GM12878 (cell line): ENCODE results near the gene RSL24D1. TPM values are rescaled to one million over a fixed set of nuclear protein-coding genes. Genes with fewer than 3 reads are reported as not detected.

Experiments used
- ATF7 ChIP-seq: fragments of 450-650 bp; IDR thresholded peaks from 2 replicates; pipeline ENCODE4 v1.6.1; 2016; ENCODE audit warnings: low read depth, mild to moderate bottlenecking
- CBX5 ChIP-seq: sonication (generic); IDR thresholded peaks from 2 replicates; pipeline ENCODE4 v1.6.1; 2016; ENCODE audit warnings: low read depth, moderate library complexity, mild to moderate bottlenecking, inconsistent platforms
- CHD1 ChIP-seq: IDR thresholded peaks from 2 replicates; pipeline ENCODE4 v1.6.1; 2012; ENCODE audit warnings: low read depth, low read length, improper control_type of control experiment
- CREB1 ChIP-seq: IDR thresholded peaks from 2 replicates; pipeline ENCODE4 v1.6.1; 2012; ENCODE audit warnings: low read depth, mild to moderate bottlenecking, inconsistent platforms
- CREM ChIP-seq: IDR thresholded peaks from 2 replicates; pipeline ENCODE4 v1.6.1; 2014; ENCODE audit warnings: antibody characterized with exemption, low read depth
- FOS ChIP-seq: IDR thresholded peaks from 3 replicates; pipeline ENCODE4 v1.6.1; 2011; ENCODE audit warnings: borderline replicate concordance; ENCODE audit not compliant: insufficient read length; ENCODE audit errors: extremely low read depth
- FOXK2 ChIP-seq: fragments of 450-650 bp; IDR thresholded peaks from 2 replicates; pipeline ENCODE4 v1.6.1; 2017; ENCODE audit warnings: mild to moderate bottlenecking, moderate library complexity
- KAT2A ChIP-seq: conservative IDR thresholded peaks from 2 replicates; pipeline ENCODE4 v1.6.1; 2011; ENCODE audit warnings: low read depth, low read length; ENCODE audit not compliant: control insufficient read depth
- MXI1 ChIP-seq: fragments of 150-350 bp; IDR thresholded peaks from 2 replicates; pipeline ENCODE4 v1.6.1; 2011; ENCODE audit warnings: low read depth, mild to moderate bottlenecking, inconsistent platforms, low read length, improper control_type of control experiment
- NBN ChIP-seq: fragments of 450-650 bp; IDR thresholded peaks from 2 replicates; pipeline ENCODE4 v1.6.1; 2016
- NFIC ChIP-seq: IDR thresholded peaks from 2 replicates; pipeline ENCODE4 v1.6.1; 2012; ENCODE audit warnings: low read depth, mild to moderate bottlenecking, inconsistent platforms, low read length, moderate library complexity
- PAX5 ChIP-seq: IDR thresholded peaks from 2 replicates; pipeline ENCODE4 v1.6.1; 2011; ENCODE audit warnings: low read depth, low read length, borderline replicate concordance
- RFX5 ChIP-seq: IDR thresholded peaks from 2 replicates; pipeline ENCODE4 v1.6.1; 2011; ENCODE audit warnings: low read depth, low read length, improper control_type of control experiment
- RUNX3 ChIP-seq: IDR thresholded peaks from 2 replicates; pipeline ENCODE4 v1.6.1; 2012; ENCODE audit warnings: low read length, inconsistent platforms
- SIN3A ChIP-seq: IDR thresholded peaks from 2 replicates; pipeline ENCODE4 v1.6.1; 2012; ENCODE audit warnings: low read depth, low read length, improper control_type of control experiment
- SMARCA5 ChIP-seq: fragments of 450-650 bp; IDR thresholded peaks from 2 replicates; pipeline ENCODE4 v1.6.1; 2017; ENCODE audit warnings: mild to moderate bottlenecking
- SP1 ChIP-seq: IDR thresholded peaks from one replicate; pipeline ENCODE4 v1.6.1; 2011; ENCODE audit warnings: low read depth, low read length
- SRF ChIP-seq, 2 experiments: IDR thresholded peaks; 2 replicates each; pipeline ENCODE4 v1.6.1; 2011; ENCODE audit warnings: low read depth in 2 of 2, low read length in 2 of 2, mild to moderate bottlenecking in 1 of 2, moderate library complexity in 1 of 2
- STAT3 ChIP-seq: IDR thresholded peaks from 2 replicates; pipeline ENCODE4 v1.6.1; 2011; ENCODE audit warnings: low read depth, low read length, improper control_type of control experiment
- TCF3 ChIP-seq: IDR thresholded peaks from 2 replicates; pipeline ENCODE4 v1.6.1; 2012; ENCODE audit warnings: low read depth, mild to moderate bottlenecking, low read length, borderline replicate concordance; ENCODE audit not compliant: insufficient read depth
- ZBED1 ChIP-seq: IDR thresholded peaks from 2 replicates; pipeline ENCODE4 v1.6.1; 2016; ENCODE audit warnings: borderline replicate concordance
- ZNF217 ChIP-seq: fragments of 450-650 bp; IDR thresholded peaks from 2 replicates; pipeline ENCODE4 v1.6.1; 2017; ENCODE audit warnings: antibody characterized with exemption, mild to moderate bottlenecking
- ZZZ3 ChIP-seq: IDR thresholded peaks from 2 replicates; pipeline ENCODE4 v1.6.1; 2011; ENCODE audit warnings: low read depth; ENCODE audit not compliant: control insufficient read depth, insufficient read length
- polyA plus RNA-seq, 11 experiments: library from polyadenylated mRNA; depleted of rRNA in 4 of 11; unstranded in 6 of 11; stranded (reverse) in 5 of 11; fragments of >200 nt; fragmentation: Nextera tagmentation in 4 of 11; fragmentation: Illumina TruSeq in 1 of 11; extraction: Ambion mirVana in 4 of 11; extraction: Trizol in 1 of 11; gene quantifications; 1 replicate in 1 of 11; 2 replicates in 10 of 11; pipeline versions ENCODE4 v1.2.1 to v1.2.3, GENCODE V29; 2011 to 2016; ENCODE audit warnings: inconsistent platforms in 2 of 11, missing spikeins in 2 of 11, low read depth in 1 of 11
- total RNA-seq, 4 experiments: library from RNA; depleted of rRNA in 3 of 4; stranded (reverse); fragments of >200 nt in 3 of 4; fragmentation: Illumina TruSeq in 1 of 4; extraction: Trizol in 1 of 4; gene quantifications; 2 replicates each; pipeline versions ENCODE4 v1.2.1 to v1.2.3, GENCODE V29; 2013 to 2021
- TF ChIP-seq, protein P1 (sequence below): fragments of 450-650 bp; IDR thresholded peaks from 2 replicates; pipeline ENCODE4 v1.6.1; 2017; ENCODE audit warnings: borderline replicate concordance
- TF ChIP-seq, protein P2 (sequence below): IDR thresholded peaks from 2 replicates; pipeline ENCODE4 v1.6.1; 2011; ENCODE audit warnings: borderline replicate concordance, low read depth, mild to moderate bottlenecking, moderate library complexity, low read length; ENCODE audit not compliant: insufficient read depth, poor library complexity, severe bottlenecking
- TF ChIP-seq, protein P3 (sequence below): IDR thresholded peaks from 2 replicates; pipeline ENCODE4 v1.6.1; 2012; ENCODE audit warnings: mild to moderate bottlenecking, low read depth, low read length

The RSL24D1 gene
- total and polyA plus RNA-seq, 10 of the 15 experiments (the other 5 are each of a cell fraction or from before 2014, with no cell fraction given), result 94.9 to 249 (median 121) TPM

DNA sequence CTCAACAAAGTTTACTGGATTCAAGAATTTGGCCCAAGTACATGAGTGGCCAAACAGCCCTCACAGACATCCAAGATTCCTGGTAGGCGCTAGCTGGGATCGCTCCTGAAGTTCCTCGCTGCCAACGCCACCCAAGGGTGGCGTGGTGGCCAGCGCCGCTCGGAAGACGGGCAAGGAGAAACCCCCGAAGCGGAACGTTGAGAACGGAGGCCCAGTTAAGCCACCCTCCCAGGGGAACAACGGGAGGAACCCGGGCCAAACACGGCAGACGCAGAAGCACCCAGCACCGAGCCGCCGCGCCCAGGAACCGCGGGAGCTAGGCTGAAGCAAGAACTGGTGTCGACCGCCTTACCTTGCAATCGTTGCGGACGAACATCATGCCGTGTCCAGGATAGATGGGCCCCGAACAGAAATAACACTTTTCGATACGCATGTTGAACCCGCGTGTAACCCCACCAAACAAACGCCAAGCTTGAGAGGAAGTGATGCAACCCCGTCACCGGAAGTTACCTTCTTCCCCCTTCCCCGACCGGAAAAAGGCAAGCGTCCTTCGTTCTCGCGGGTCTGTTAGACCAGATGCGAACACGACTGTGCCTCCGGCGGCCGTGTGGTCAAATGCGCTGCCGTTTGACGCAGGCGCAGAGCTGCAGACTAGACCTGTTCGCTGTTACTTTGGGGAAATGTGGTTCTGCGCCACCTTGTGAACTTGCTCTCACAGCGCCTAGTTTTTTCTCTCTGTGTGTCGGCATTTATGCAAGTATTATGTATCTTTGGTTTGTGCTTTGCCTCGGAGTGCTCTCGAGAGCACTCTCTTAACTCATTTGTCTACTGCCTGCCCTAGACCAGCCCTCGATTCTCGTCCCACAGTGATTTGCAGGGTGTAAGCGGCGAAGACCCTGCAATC is at the start of gene RSL24D1 (continued):
- TF ChIP-seq ZNF217 (0 out of 2 replicates have a peak, but pooled peaks have one; percentile 26), SMARCA5 (peak; percentile 71), FOXK2 (0 out of 2 replicates have a peak, but pooled peaks have one; percentile 38), KAT2A (no peak), STAT3 (peak; percentile 58; the same call in 1 of the 2 replicates), CREB1 (peak; percentile 91), ZZZ3 (no peak), SIN3A (peak; percentile 81; the same call in 1 of the 2 replicates), NFIC (no peak), CBX5 (0 out of 2 replicates have a peak, but pooled peaks have one; percentile 4), PAX5 (0 out of 2 replicates have a peak, but pooled peaks have one; percentile 56), RUNX3 (peak; percentile 77), CHD1 (no peak), SRF (IDR thresholded peaks at IDR 0.05; ENCODE audit: low read depth in 2 of 2, low read length in 2 of 2) (no peak), MXI1 (peak; percentile 98), NBN (peak; percentile 83; the same call in 1 of the 2 replicates), CREM (peak; percentile 83; the same call in 1 of the 2 replicates), ZBED1 (no peak), RFX5 (0 out of 2 replicates have a peak, but pooled peaks have one; percentile 64), FOS (no peak), TCF3 (no peak; the same call in 1 of the 2 replicates), ATF7 (peak; percentile 89), SP1 (peak; percentile 22)
- TF ChIP-seq, protein P1, sequence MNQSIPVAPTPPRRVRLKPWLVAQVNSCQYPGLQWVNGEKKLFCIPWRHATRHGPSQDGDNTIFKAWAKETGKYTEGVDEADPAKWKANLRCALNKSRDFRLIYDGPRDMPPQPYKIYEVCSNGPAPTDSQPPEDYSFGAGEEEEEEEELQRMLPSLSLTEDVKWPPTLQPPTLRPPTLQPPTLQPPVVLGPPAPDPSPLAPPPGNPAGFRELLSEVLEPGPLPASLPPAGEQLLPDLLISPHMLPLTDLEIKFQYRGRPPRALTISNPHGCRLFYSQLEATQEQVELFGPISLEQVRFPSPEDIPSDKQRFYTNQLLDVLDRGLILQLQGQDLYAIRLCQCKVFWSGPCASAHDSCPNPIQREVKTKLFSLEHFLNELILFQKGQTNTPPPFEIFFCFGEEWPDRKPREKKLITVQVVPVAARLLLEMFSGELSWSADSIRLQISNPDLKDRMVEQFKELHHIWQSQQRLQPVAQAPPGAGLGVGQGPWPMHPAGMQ, result peak; percentile 62
- TF ChIP-seq, protein P2, sequence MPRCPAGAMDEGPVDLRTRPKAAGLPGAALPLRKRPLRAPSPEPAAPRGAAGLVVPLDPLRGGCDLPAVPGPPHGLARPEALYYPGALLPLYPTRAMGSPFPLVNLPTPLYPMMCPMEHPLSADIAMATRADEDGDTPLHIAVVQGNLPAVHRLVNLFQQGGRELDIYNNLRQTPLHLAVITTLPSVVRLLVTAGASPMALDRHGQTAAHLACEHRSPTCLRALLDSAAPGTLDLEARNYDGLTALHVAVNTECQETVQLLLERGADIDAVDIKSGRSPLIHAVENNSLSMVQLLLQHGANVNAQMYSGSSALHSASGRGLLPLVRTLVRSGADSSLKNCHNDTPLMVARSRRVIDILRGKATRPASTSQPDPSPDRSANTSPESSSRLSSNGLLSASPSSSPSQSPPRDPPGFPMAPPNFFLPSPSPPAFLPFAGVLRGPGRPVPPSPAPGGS, result no peak
- TF ChIP-seq, protein P3, sequence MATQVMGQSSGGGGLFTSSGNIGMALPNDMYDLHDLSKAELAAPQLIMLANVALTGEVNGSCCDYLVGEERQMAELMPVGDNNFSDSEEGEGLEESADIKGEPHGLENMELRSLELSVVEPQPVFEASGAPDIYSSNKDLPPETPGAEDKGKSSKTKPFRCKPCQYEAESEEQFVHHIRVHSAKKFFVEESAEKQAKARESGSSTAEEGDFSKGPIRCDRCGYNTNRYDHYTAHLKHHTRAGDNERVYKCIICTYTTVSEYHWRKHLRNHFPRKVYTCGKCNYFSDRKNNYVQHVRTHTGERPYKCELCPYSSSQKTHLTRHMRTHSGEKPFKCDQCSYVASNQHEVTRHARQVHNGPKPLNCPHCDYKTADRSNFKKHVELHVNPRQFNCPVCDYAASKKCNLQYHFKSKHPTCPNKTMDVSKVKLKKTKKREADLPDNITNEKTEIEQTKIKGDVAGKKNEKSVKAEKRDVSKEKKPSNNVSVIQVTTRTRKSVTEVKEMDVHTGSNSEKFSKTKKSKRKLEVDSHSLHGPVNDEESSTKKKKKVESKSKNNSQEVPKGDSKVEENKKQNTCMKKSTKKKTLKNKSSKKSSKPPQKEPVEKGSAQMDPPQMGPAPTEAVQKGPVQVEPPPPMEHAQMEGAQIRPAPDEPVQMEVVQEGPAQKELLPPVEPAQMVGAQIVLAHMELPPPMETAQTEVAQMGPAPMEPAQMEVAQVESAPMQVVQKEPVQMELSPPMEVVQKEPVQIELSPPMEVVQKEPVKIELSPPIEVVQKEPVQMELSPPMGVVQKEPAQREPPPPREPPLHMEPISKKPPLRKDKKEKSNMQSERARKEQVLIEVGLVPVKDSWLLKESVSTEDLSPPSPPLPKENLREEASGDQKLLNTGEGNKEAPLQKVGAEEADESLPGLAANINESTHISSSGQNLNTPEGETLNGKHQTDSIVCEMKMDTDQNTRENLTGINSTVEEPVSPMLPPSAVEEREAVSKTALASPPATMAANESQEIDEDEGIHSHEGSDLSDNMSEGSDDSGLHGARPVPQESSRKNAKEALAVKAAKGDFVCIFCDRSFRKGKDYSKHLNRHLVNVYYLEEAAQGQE, result no peak
